Smooth muscle cell (in vitro differentiated cells): ENCODE data around the gene ZNF747. TPM values are rescaled to one million over a fixed set of nuclear protein-coding genes. Genes with fewer than 3 reads are reported as not detected.

Experiments
- DNase-seq: peaks from one replicate; lab custom pipeline; 2025; ENCODE audit not compliant: unreplicated experiment; lab: John Stamatoyannopoulos, UW
- H2AFZ ChIP-seq: fragments of 200-600 bp; sonication (generic); 2 replicates; pipeline ENCODE4 v1.6.0; 2016; ENCODE audit warnings: antibody characterized with exemption, low read depth, mild to moderate bottlenecking
- H3F3A ChIP-seq: fragments of 200-600 bp; sonication (generic); 2 replicates; pipeline ENCODE4 v1.6.0; 2017; ENCODE audit warnings: antibody characterized with exemption, low read depth
- H3K27ac ChIP-seq: fragments of 200-600 bp; sonication (generic); 2 replicates; pipeline ENCODE4 v1.5.1; 2016; ENCODE audit warnings: low read depth, mild to moderate bottlenecking
- H3K27me3 ChIP-seq: fragments of 200-600 bp; sonication (generic); 2 replicates; pipeline ENCODE4 v1.6.1; 2016; ENCODE audit warnings: low read depth, mild to moderate bottlenecking
- H3K36me3 ChIP-seq: fragments of 200-600 bp; sonication (generic); 2 replicates; pipeline ENCODE4 v1.5.1; 2016; ENCODE audit warnings: low read depth
- H3K4me1 ChIP-seq: fragments of 200-600 bp; sonication (generic); 2 replicates; pipeline ENCODE4 v1.5.1; 2016; ENCODE audit warnings: low read depth
- H3K4me2 ChIP-seq: fragments of 200-600 bp; sonication (generic); 2 replicates; pipeline ENCODE4 v1.6.0; 2016; ENCODE audit warnings: mild to moderate bottlenecking
- H3K4me3 ChIP-seq: fragments of 200-600 bp; sonication (generic); 2 replicates; pipeline ENCODE4 v1.5.1; 2016; ENCODE audit warnings: mild to moderate bottlenecking
- H3K79me2 ChIP-seq: fragments of 200-600 bp; sonication (generic); 2 replicates; pipeline ENCODE4 v1.6.0; 2016; ENCODE audit warnings: low read depth, mild to moderate bottlenecking
- H3K9ac ChIP-seq: fragments of 200-600 bp; sonication (generic); 2 replicates; pipeline ENCODE4 v1.6.0; 2016; ENCODE audit warnings: low read depth
- H3K9me3 ChIP-seq: fragments of 200-600 bp; sonication (generic); replicated peaks from 2 replicates; pipeline ENCODE4 v1.5.1; 2016; ENCODE audit warnings: low read depth
- H4K20me1 ChIP-seq: fragments of 200-600 bp; sonication (generic); 2 replicates; pipeline ENCODE4 v1.6.0; 2016; ENCODE audit warnings: low read depth
- CTCF ChIP-seq: fragments of 200-600 bp; sonication (generic); IDR thresholded peaks from 2 replicates; pipeline ENCODE4 v1.5.1; 2017; ENCODE audit warnings: borderline replicate concordance, mild to moderate bottlenecking, antibody characterized with exemption; ENCODE audit not compliant: insufficient read depth, poor library complexity, severe bottlenecking
- WGBS: methylation state at CpG from one replicate; pipeline ENCODE4 v1.1.7; 2016; ENCODE audit warnings: low lambda C conversion rate; 5-methylcytosine and 5-hydroxymethylcytosine counted together
- polyA plus RNA-seq: library from polyadenylated mRNA; unstranded; fragments of >200 nt; fragmentation: Nextera tagmentation; extraction: Ambion mirVana; gene quantifications from 2 replicates; pipeline ENCODE4 v1.2.1, GENCODE V29; 2016
- total RNA-seq: library from RNA; depleted of rRNA; stranded (reverse); fragments of >200 nt; gene quantifications from 2 replicates; pipeline ENCODE4 v1.2.3, GENCODE V29; 2014

The ZNF747 gene
- total RNA-seq (5.6 and 6.3 TPM in 2 replicates), polyA plus RNA-seq (5.7 and 6.9 TPM in 2 replicates)

- Histone ChIP-seq H3K4me1 (peaks cover 13% of the 10 kb centered on the region), H3K4me3 (peak within 1 kb of the TSS; percentile 85), H3K9me3 (no peaks in the 10 kb centered on the region), H3K9ac (peak within 1 kb of the TSS; percentile 89), H3K36me3 (no peaks in the 10 kb centered on the region), H2AFZ (peak within 1 kb of the TSS; percentile 99), H3K27ac (peak within 1 kb of the TSS; percentile 64), H3K4me2 (peak within 1 kb of the TSS; percentile 89), H3K27me3 (no peaks in the 10 kb centered on the region), H4K20me1 (no peaks in the 10 kb centered on the region), H3K79me2 (peaks cover 17% of the 10 kb centered on the region), H3F3A (peaks cover 4% of the 10 kb centered on the region)
- 2% methylated on average over 56 of the region's 70 CpGs for WGBS
- DNase-seq, result peak; percentile 51
- TF ChIP-seq CTCF, result no peak
These were observed at the start of gene ZNF747 for GRCh38 chr16:30534368-30535105. Gene ZNF747, minus strand, starts transcription at chr16:30534858. Its CDS starts 179 bp downstream, at chr16:30534679.

- Histone ChIP-seq H3K79me2 (peaks cover 24% of the 10 kb centered on the region), H3K9ac (no peak overlapping the region), H3K4me1 (peaks cover 5% of the 10 kb centered on the region), H3K4me2 (no peak overlapping the region), H4K20me1 (peaks cover 4% of the 10 kb centered on the region), H2AFZ (no peak overlapping the region), H3K27ac (no peak overlapping the region), H3K36me3 (no peaks in the 10 kb centered on the region), H3F3A (no peaks in the 10 kb centered on the region), H3K9me3 (no peaks in the 10 kb centered on the region), H3K27me3 (no peaks in the 10 kb centered on the region), H3K4me3 (no peak overlapping the region)
- no peak for TF ChIP-seq CTCF
- 98% methylated on average over 48 of the region's 48 CpGs for WGBS
- no peak for DNase-seq
These were observed 48.1 kb upstream of the ZNF747 start for GRCh38 chr16:30582611-30583340.

- Histone ChIP-seq H3K4me3 (no peak overlapping the region), H3K9ac (no peak overlapping the region), H4K20me1 (peaks cover 4% of the 10 kb centered on the region), H3K9me3 (no peaks in the 10 kb centered on the region), H3K27me3 (no peaks in the 10 kb centered on the region), H3K4me1 (peaks cover 5% of the 10 kb centered on the region), H3K27ac (no peak overlapping the region), H3K36me3 (no peaks in the 10 kb centered on the region), H3F3A (no peaks in the 10 kb centered on the region), H3K4me2 (no peak overlapping the region), H2AFZ (no peak overlapping the region), H3K79me2 (peaks cover 24% of the 10 kb centered on the region)
- no peak for DNase-seq
- WGBS, result 99% methylated on average over 7 of the region's 7 CpGs
- TF ChIP-seq CTCF, result no peak
These were observed 46.8 kb upstream of the ZNF747 start for GRCh38 chr16:30581457-30581856.
